COLO829 (cell line): ENCODE data around the gene NKD1.

ENCODE experiments used
- DNase-seq: peaks from one replicate; pipeline ENCODE4 v3.0.0; 2012; ENCODE audit warnings: low spot score

The NKD1 gene

GRCh38 chr16:50580180-50580798, 32.1 kb downstream of the NKD1 start:
- no peak for DNase-seq

GRCh38 chr16:50581845-50582244, 33.6 kb downstream of the NKD1 start:
- no peak for DNase-seq

- DNase-seq: no peak
These were observed 35.0 kb downstream of the NKD1 start for GRCh38 chr16:50583211-50583610.

DNA sequence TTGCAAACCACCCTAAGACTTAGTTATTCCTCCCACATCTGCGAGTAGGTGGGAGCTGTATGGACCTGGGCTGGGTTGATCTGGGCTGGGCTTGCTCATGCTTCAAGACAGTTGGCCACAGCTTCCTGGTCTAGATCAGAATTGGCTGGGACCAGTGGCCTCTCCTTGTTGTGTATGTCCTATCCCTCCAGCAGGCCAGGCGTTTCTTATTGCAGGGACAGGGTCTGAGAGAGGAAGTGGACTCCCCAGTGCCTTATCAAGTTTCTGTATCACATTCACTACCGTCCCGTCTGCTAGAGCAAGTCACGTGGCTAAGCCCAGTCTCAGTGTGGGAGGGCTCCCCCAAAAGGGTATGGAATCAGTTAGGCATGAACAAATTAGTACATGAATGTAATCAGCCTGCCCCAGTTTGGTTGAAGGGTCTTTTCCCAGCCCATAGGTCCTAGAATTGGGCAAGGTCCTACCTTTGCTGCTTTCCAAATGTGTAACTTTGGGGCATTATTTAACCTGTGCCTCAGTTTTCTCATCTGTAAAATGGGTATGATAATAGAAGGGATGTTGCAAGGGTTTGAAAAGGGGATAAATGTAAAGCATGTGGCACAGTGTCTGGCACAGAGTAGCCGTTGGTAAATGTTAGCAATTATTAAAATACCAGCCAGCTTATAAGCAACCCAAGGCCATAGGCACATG, 36.0 kb downstream of the NKD1 start:
- no peak for DNase-seq

- no peak for DNase-seq
These were observed 37.2 kb downstream of the NKD1 start for GRCh38 chr16:50585331-50585776.

GRCh38 chr16:50587543-50587942, 39.3 kb downstream of the NKD1 start:
- DNase-seq: no peak

GRCh38 chr16:50588276-50588675, 40.1 kb downstream of the NKD1 start:
- DNase-seq: no peak

DNA sequence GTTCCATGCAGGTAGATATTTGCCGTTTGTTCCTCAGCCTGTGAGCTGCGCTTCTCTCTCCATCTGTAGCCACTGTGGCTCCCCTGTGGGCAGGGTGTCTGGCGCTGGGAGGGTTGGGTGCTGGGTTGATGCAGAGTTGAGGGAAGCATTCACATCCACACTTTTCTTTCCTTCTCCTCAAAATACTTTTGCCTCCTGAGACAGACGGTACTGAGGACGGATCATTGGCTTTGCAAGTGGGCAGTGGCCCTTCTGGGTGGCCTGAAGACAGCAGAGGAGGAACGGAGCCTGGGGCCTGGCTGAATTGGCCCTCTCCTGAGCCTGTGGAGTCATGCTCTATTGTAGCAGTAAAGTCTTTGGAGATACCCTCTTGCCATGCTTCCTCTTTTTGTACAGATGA, 43.0 kb downstream of the NKD1 start:
- no peak for DNase-seq

GRCh38 chr16:50591800-50592771, 43.9 kb downstream of the NKD1 start:
- no peak for DNase-seq

DNA sequence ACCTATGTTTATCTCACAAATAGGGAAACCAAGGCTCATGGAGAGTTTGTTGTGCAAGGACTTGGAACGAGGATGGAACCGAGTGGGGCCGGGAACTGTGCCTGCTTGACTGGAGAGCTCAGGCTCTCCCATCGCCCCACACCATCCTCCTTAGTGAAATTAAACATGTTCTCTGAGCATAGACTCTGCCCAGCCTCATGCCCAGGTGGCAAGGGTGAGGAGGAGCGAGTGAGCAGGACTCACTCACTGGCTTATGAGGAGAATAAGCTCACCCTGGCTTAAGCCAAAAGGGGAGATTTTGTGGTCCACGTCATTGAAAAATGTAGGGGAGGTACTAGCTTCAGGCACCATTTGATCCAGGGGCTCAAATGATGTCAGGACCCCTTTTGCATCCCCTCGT, 44.8 kb downstream of the NKD1 start:
- no peak for DNase-seq

GRCh38 chr16:50593410-50594150, 45.4 kb downstream of the NKD1 start:
- no peak for DNase-seq

- DNase-seq: no peak
These were observed 46.4 kb downstream of the NKD1 start for GRCh38 chr16:50594308-50595260.

- DNase-seq: no peak
These were observed 47.7 kb downstream of the NKD1 start for GRCh38 chr16:50595859-50596258.

- DNase-seq: no peak
These were observed 48.7 kb downstream of the NKD1 start for GRCh38 chr16:50596762-50597450.

GRCh38 chr16:50597563-50598255, 49.5 kb downstream of the NKD1 start:
- DNase-seq: no peak

GRCh38 chr16:50598256-50598894, 50.2 kb downstream of the NKD1 start:
- DNase-seq: no peak

GRCh38 chr16:50598936-50599361, 50.8 kb downstream of the NKD1 start:
- no peak for DNase-seq

DNA sequence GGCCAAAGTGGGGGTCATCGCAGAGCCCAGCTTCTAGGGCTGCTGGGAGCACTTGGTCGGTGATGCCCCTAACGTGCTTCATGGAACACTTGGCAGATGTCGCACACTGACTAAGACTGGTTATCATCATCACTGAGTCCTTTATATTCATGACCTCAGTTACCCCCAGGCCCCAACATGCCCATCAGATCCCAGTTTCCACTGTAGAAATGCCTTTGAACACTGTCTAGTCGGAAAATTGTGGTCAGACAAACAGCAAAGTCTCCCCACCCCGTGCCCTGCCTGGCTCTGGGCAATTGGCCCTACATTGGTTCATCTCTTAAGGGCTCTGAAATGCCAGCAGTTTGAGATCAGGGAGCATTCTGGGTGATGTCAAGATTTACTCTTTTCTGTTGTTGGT, 51.3 kb downstream of the NKD1 start:
- peak; percentile 23 for DNase-seq
